Ishikawa (cell line): ENCODE data around the gene GOLT1B.

ENCODE experiments used
- CEBPB ChIP-seq: IDR thresholded peaks from 2 replicates; pipeline ENCODE4 v1.6.1; 2012
- EP300 ChIP-seq: IDR thresholded peaks from 2 replicates; pipeline ENCODE4 v1.6.1; 2012; ENCODE audit warnings: borderline replicate concordance
- FOXM1 ChIP-seq: IDR thresholded peaks from 2 replicates; pipeline ENCODE4 v1.6.1; 2012; ENCODE audit warnings: low read depth, borderline replicate concordance
- RAD21 ChIP-seq: IDR thresholded peaks from 2 replicates; pipeline ENCODE4 v1.6.1; 2012; ENCODE audit warnings: low read depth
- TCF12 ChIP-seq: IDR thresholded peaks from 2 replicates; pipeline ENCODE4 v1.6.1; 2012; ENCODE audit warnings: low read depth
- YY1 ChIP-seq: IDR thresholded peaks from 2 replicates; pipeline ENCODE4 v1.6.1; 2012; ENCODE audit warnings: low read depth
- TF ChIP-seq, protein P1 (sequence below): IDR thresholded peaks from 2 replicates; pipeline ENCODE4 v1.6.1; 2012

- TF ChIP-seq FOXM1 (no peak), YY1 (no peak), TCF12 (no peak), RAD21 (no peak), EP300 (no peak), CEBPB (no peak)
- TF ChIP-seq, protein P1, sequence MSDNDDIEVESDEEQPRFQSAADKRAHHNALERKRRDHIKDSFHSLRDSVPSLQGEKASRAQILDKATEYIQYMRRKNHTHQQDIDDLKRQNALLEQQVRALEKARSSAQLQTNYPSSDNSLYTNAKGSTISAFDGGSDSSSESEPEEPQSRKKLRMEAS = no peak
Measured at GRCh38 chr12:21541773-21542172, 40.2 kb downstream of the GOLT1B start.
